Measurements from ENCODE around the gene ZBTB25. TPM values are rescaled to one million over a fixed set of nuclear protein-coding genes. Genes with fewer than 3 reads are reported as not detected.

ZBTB25 gene
- total RNA-seq, 3 donors from 2014 or later: 12.3 to 15.7 (median 14.4) TPM

DNA sequence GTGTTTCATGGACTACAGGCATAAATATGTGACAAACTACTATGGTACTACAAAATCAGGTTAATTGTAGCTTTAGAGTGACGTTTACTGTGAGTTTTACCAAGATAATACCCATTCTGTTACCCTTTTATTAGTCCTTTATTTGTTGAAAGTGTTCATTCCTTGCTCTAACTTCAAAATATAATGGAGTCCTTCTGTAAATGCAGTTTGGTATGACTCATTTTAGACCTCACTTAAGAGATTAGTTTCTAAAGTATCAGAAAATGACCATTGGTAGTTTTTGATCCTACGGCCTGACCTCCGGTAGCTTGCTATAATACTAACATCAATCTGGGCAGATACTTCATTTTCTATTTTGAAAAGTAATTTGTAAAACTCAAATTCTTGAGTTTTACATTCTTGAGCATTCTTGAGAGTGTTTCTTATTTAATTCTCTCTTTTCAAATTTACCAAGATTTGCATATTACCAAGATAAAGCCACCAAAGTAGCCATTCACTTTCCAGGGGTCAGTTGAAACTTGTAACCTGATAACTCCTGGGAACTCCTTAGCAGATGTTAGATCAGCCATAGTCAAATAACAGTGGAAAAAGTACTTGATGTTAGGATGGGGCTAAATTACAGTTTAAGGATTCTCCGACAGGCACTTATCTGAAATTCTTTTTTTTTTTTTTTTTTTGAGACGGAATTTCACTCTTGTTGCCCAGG is 41.1 kb upstream of the ZBTB25 start:
- intact Hi-C loops (cut with DNase I; ENCODE audit: low total_unique reads): no loop called here
- H3K27ac ChIP-seq: no peak overlapping the region

DNA sequence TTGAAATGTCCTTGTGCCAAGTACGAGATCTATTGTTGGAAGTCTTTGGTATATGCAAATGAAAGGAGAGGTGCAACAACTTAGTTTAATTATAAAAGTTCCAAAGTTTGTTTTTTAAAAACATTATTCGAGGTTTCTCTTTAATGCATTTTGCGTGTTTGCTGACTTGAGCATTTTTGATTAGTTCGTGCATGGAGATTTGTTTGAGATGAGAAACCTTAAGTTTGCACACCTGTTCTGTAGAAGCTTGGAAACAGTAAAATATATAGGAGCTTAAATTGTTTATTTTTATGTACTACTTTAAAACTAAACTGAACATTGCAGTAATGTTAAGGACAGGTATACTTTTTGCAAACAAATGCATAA is 39.2 kb upstream of the ZBTB25 start:
- Histone ChIP-seq H3K9me3 (peaks cover 0 to 7% of the 10 kb centered on the region in 2 donors), H3K4me1 (no peaks in the 10 kb centered on the region), H3K27ac (no peak overlapping the region), H3K4me3 (peak overlapping the region; percentile 51 to 76 (median 71)), H3K27me3 (no peaks in the 10 kb centered on the region), H3K36me3 (no peaks in the 10 kb centered on the region)
- no peak for TF ChIP-seq POLR2A (IDR thresholded peaks at IDR 0.05)
- TF ChIP-seq POLR2AphosphoS5 (IDR thresholded peaks at IDR 0.05): no peak
- no peak for DNase-seq (ENCODE audit: low spot score in 2 of 2)
- intact Hi-C loops (cut with DNase I; ENCODE audit: low total_unique reads): no loop called here

More for the DNA sequence above, 41.1 kb upstream of the ZBTB25 start:
- H3K36me3 ChIP-seq: no peaks in the 10 kb centered on the region
- peaks cover 1 to 3% of the 10 kb centered on the region in 2 donors for H3K27me3 ChIP-seq
- no peaks in the 10 kb centered on the region for H3K4me1 ChIP-seq
- H3K9me3 ChIP-seq: peaks cover 0 to 7% of the 10 kb centered on the region in 2 donors
- no peak overlapping the region for H3K4me3 ChIP-seq
- TF ChIP-seq POLR2A (IDR thresholded peaks at IDR 0.05) (no peak), POLR2AphosphoS5 (IDR thresholded peaks at IDR 0.05) (no peak)
- TF ChIP-seq, protein P1, sequence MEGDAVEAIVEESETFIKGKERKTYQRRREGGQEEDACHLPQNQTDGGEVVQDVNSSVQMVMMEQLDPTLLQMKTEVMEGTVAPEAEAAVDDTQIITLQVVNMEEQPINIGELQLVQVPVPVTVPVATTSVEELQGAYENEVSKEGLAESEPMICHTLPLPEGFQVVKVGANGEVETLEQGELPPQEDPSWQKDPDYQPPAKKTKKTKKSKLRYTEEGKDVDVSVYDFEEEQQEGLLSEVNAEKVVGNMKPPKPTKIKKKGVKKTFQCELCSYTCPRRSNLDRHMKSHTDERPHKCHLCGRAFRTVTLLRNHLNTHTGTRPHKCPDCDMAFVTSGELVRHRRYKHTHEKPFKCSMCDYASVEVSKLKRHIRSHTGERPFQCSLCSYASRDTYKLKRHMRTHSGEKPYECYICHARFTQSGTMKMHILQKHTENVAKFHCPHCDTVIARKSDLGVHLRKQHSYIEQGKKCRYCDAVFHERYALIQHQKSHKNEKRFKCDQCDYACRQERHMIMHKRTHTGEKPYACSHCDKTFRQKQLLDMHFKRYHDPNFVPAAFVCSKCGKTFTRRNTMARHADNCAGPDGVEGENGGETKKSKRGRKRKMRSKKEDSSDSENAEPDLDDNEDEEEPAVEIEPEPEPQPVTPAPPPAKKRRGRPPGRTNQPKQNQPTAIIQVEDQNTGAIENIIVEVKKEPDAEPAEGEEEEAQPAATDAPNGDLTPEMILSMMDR (IDR thresholded peaks at IDR 0.05): no peak
- no peak for DNase-seq (ENCODE audit: low spot score in 2 of 2)

- DNase-seq (ENCODE audit: low spot score in 2 of 2): no peak
- Histone ChIP-seq H3K27ac (no peak overlapping the region), H3K36me3 (no peaks in the 10 kb centered on the region), H3K4me3 (peak overlapping the region; percentile 51 to 76 (median 71)), H3K9me3 (peaks cover 0 to 7% of the 10 kb centered on the region in 2 donors), H3K27me3 (no peaks in the 10 kb centered on the region), H3K4me1 (no peaks in the 10 kb centered on the region)
- intact Hi-C loops (cut with DNase I; ENCODE audit: low total_unique reads): no loop called here
- TF ChIP-seq, protein P1 (IDR thresholded peaks at IDR 0.05): no peak
- TF ChIP-seq POLR2A (IDR thresholded peaks at IDR 0.05) (no peak), POLR2AphosphoS5 (IDR thresholded peaks at IDR 0.05) (no peak)
Observed at GRCh38 chr14:64541972-64542835, 38.6 kb upstream of the ZBTB25 start.

DNA sequence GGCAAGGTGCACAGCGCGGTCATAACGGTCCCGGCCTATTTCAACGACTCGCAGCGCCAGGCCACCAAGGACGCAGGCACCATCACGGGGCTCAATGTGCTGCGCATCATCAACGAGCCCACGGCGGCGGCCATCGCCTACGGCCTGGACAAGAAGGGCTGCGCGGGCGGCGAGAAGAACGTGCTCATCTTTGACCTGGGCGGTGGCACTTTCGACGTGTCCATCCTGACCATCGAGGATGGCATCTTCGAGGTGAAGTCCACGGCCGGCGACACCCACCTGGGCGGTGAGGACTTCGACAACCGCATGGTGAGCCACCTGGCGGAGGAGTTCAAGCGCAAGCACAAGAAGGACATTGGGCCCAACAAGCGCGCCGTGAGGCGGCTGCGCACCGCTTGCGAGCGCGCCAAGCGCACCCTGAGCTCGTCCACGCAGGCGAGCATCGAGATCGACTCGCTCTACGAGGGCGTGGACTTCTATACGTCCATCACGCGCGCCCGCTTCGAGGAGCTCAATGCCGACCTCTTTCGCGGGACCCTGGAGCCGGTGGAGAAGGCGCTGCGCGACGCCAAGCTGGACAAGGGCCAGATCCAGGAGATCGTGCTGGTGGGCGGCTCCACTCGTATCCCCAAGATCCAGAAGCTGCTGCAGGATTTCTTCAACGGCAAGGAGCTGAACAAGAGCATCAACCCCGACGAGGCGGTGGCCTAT is 37.8 kb upstream of the ZBTB25 start:
- Histone ChIP-seq H3K4me1 (no peaks in the 10 kb centered on the region), H3K27ac (no peak overlapping the region), H3K27me3 (no peaks in the 10 kb centered on the region), H3K36me3 (no peaks in the 10 kb centered on the region), H3K4me3 (peak overlapping the region; percentile 51 to 76 (median 71)), H3K9me3 (peaks cover 0 to 7% of the 10 kb centered on the region in 2 donors)
- TF ChIP-seq POLR2AphosphoS5 (IDR thresholded peaks at IDR 0.05) (no peak), POLR2A (IDR thresholded peaks at IDR 0.05) (no peak)
- TF ChIP-seq, protein P1 (IDR thresholded peaks at IDR 0.05): no peak
- DNase-seq (ENCODE audit: low spot score in 2 of 2): no peak
- intact Hi-C loops (cut with DNase I; ENCODE audit: low total_unique reads): no loop called here
